Upper lobe of left lung (tissue), 4 donors: ENCODE measurements around the gene EDDM3A.

Experiments used
- CTCF ChIP-seq, 6 experiments: fragments of 450-650 bp in 4 of 6; fragments of 200-600 bp in 2 of 6; sonication (generic) in 2 of 6; IDR thresholded peaks; one replicate each; pipeline ENCODE4 v1.5.1; 2016 to 2019; ENCODE audit warnings: antibody characterized with exemption in 6 of 6
- EP300 ChIP-seq, 4 donors: sonication (generic); formaldehyde crosslinking; IDR thresholded peaks; one replicate each; pipeline ENCODE4 v1.5.1; 2017; ENCODE audit warnings: antibody characterized with exemption in 4 of 4, control low read depth in 2 of 4
- POLR2A ChIP-seq, 4 donors: fragments of 450-650 bp; IDR thresholded peaks; one replicate each; pipeline ENCODE4 v1.5.1; 2016 to 2017; ENCODE audit warnings: antibody characterized with exemption in 4 of 4, mild to moderate bottlenecking in 2 of 4
- POLR2AphosphoS5 ChIP-seq, 2 donors: sonication (generic); formaldehyde crosslinking; IDR thresholded peaks; one replicate each; pipeline ENCODE4 v1.5.1; 2017; ENCODE audit warnings: antibody characterized with exemption in 2 of 2

GRCh38 chr14:20755037-20755436 is 9.3 kb downstream of the EDDM3A start:
- TF ChIP-seq CTCF (IDR thresholded peaks at IDR 0.05) (no peak), POLR2A (IDR thresholded peaks at IDR 0.05) (no peak), EP300 (IDR thresholded peaks at IDR 0.05) (no peak), POLR2AphosphoS5 (IDR thresholded peaks at IDR 0.05) (no peak)
